GM19395 (cell line): ENCODE measurements around the gene GMPR.
A peak's percentile ranks its signal among the peaks of the same experiment; 100 is the strongest.
"Not testable (repeated sequence)": the region's sequence is repeated elsewhere in the genome, so short reads cannot be mapped to it uniquely, and the experiment has no call there.

Source experiments
- ATAC-seq: cut with Tn5 transposase; IDR thresholded peaks from one replicate; pipeline ENCODE4 v1.9.1; 2021; ENCODE audit warnings: mild to moderate bottlenecking, moderate library complexity; ENCODE audit not compliant: unreplicated experiment

The GMPR gene

GRCh38 chr6:16225062-16225731 is 13.2 kb upstream of the GMPR start:
- ATAC-seq = not testable (repeated sequence)

DNA sequence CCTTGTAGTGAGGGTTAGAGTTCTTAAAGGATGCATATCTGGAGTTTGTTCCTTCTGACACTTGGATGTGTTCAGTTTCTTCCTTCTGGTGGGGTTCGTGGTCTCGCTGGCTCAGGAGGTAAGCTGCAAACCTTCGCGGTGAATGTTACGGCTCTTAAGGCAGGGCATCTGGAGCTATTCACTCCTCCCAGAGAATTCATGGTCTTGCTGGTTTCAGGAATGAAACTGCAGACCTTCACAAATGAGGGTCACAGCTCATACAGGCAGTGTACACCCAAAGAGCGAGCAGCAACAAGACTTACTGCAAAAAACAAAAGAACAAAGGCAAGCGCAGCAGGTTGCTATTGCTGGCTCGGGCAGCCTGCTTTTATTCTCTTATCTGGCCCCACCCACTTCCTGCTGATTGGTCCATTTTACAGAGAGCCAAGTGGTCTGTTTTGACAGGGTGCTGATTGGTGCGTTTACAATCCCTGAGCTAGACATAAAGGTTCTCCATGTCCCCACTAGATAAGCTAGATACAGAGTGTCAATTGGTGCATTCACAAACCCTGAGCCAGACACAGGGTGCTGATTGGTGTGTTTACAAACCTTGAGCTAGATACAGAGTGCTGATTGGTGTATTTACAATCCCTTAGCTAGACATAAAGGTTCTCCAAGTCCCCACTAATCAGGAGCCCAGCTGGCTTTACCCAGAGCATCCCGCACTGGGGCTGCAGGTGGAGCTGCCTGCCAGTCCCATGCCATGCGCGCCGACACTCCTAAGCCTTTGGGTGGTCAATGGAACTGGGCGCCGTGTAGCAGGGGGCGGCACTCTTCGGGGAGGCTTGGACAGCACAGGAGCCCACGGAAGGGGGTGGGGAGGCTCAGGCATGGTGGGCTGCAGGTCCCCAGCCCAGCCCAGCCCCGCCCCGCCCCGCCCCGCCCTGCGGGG is 12.0 kb upstream of the GMPR start:
- not testable (repeated sequence) for ATAC-seq

DNA sequence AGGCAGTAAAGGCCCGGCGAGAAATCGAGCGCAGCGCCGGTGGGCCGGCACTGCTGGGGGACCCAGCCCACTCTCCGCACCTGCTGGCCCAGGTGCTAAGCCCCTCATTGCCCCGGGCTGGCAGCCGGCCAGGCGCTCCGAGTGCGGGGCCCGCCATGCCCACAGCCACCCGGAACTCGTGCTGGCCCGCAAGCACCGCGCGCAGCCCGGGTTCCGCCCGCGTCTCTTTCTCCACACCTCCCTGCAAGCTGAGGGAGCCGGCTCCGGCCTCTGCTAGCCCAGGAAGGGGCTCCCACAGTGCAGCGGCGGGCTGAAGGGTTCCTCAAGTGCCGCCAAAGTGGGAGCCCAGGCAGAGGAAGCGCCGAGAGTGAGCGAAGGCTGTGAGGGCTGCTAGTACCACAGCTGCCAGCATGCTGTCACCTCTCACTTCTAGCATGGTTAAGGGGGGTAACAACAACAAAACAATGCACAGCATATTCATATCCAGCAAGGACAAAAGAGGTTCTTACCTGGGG is 11.3 kb upstream of the GMPR start:
- no peak for ATAC-seq

- ATAC-seq = no peak
Observed at GRCh38 chr6:16227605-16228004, 10.8 kb upstream of the GMPR start.

GRCh38 chr6:16228043-16228442 is 10.3 kb upstream of the GMPR start:
- no peak for ATAC-seq

DNA sequence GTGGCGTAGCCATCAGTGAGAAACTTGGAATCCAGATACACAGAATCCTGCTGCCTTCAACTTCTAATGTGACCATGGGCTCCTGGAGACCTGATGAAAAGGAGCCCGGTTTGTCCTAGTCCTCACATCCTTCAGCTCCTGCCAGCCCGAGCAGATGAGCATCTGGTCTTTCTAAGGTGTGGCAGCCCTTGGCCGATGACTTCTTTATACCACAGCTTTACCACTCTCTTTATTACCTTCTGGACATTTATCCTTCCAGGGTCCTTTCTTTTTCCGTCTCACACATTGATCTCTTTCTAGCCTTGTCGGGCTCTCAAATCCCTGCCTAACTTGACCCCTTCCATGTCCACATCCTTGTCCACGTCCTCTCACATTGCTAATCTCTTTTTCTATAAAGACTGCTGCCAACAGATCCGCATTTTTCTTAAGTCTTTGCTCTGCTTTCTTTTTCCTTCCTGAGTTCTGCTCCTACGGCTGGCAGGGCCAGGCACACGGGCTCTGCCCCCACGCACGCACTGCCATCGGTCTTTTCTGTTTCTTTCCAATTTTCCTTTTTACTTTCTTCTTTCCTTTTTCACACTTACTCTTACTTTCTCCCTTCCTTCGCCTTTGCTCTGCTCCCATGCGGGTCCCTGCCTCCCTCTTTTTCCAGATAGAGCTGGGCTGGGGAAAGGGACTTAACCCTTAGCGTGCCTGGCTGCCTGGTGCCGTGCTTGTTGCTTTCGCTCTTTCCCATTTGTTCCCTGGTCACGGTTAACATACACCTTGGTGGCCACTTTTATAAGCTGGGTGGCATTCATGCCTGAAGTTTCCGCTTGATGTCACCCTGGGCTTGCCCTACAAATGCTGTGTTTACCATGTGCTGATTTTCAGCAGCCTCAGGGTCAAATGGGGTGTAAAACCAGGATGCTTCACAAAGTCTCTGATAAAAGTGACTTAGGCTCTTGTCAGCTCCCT is 9.4 kb upstream of the GMPR start:
- no peak for ATAC-seq

DNA sequence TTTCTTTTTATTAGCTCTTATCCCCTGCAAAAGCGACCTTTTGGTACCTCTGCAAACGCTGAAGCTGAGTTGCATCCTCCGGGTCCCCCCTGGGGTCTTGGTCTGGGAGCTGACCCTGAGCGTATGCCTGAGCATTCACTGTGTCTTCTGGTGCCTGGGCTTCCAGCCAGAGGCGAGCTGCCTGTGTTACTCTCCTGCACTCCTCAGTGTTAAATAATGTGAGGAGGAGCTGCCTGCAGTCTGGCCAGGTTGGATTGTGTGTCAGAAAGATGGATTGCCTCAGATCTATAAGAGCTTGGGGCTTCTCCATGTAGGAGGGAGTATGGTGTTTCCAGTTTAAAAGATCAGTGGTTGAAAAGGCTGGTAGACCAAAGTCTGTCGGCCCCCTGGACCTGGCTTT is 8.7 kb upstream of the GMPR start:
- ATAC-seq = no peak

GRCh38 chr6:16230953-16231352 is 7.4 kb upstream of the GMPR start:
- no peak for ATAC-seq

DNA sequence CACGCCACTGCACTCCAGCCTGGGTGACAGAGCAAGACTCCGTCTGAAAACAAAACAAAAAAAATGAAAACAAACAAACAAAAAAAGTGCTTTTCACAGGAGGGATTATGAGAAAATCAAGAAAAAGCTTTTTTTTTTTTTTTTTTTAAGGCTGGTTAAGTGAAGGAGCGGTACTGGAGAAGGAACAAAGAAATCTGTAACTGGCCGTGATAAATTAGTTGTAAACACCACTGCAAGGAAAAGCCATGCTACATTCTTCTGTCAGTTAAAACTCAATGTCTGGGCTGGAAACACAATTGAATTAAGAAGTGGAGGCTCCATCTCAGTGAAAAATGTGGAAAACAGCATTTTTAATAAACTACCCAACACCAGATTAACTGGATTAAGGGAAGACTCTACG is 6.3 kb upstream of the GMPR start:
- ATAC-seq = no peak

- no peak for ATAC-seq
Observed at GRCh38 chr6:16236009-16236501, 2.3 kb upstream of the GMPR start.

GRCh38 chr6:16236631-16237199 is 1.7 kb upstream of the GMPR start:
- ATAC-seq = peak; percentile 49

GRCh38 chr6:16237242-16237641 is 1.1 kb upstream of the GMPR start:
- ATAC-seq = no peak

- ATAC-seq = peak; percentile 15
Observed at GRCh38 chr6:16238963-16239797, 793 bp downstream of the GMPR start.

- no peak for ATAC-seq
Observed at GRCh38 chr6:16239798-16240123, 1.4 kb downstream of the GMPR start.

DNA sequence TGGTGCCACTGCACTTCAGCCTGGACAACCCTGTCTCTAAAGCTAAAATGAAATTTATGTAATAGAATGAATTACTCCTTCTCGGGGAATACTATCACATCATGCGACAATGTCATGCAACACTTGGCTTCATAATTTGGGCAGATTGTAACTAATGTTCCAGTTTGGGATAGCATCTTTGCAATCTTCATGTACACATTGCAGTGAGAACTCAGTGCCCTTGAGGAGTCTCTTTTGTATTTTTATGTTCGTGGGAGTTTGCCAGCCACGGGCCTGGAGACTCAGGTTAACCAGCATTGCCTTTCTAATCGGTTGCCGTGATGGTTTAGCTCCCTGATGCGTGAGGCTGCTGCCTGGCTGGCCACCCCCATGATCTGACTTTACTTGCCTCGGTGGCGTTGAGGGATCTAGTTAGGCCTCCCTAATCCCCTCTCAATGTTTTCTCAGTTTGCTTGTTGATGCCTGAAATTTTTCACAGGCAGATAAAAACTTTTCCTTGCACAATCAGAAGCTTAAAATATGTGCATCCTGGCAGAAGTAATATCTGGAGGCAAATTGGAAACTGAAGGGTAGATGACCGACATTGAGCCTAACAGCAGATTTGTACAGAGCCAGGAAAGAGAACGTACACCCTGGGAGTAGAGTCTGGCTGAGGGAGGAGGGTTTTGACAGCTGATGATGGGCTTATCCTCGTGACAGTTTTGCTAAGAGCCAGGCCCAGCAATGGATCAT is 2.4 kb downstream of the GMPR start:
- no peak for ATAC-seq

DNA sequence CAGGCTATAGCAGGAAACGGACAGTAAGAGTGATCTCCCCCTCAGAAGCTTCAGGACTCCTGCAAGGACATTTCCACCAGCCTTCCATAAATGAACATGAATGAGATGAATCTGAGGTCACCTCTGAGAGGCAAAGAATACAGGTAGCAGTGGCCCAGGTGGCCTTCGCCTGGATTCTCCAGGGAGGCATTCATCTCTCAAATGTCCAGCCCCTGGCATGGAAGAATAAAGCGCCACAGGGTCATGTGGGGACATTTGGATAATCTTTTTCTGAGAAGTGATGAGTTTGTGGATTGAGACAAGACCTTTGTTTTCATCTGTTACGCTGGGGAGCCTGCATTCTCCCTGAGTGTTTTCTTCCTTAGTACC is 2.9 kb downstream of the GMPR start:
- ATAC-seq = no peak

GRCh38 chr6:16243055-16243454 is 4.7 kb downstream of the GMPR start:
- ATAC-seq = no peak

- ATAC-seq = no peak
Observed at GRCh38 chr6:16243664-16244063, 5.3 kb downstream of the GMPR start.

DNA sequence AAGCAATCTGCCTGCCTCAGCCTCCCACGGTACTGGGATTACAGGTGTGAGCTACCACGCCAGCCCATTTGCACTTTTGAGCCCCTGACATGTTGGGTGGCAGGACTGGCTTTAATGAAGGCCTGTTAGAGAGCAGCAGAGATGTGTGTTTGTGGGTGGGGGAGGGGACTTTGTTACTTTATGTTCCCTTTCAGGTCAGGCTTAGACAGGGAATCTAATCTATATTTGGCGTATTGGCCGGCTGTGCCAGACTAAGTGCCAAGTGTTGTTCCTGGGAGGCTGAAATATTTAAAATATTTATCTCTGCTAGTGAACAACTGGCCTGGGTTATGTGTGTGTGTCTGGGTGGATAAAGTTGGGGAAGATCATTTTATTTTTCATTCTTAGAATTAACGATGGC is 6.1 kb downstream of the GMPR start:
- ATAC-seq = no peak
